GM21447 (cell line): Measurements from ENCODE around the gene SORD.
"Not testable (repeated sequence)": the region's sequence is repeated elsewhere in the genome, so short reads cannot be mapped to it uniquely, and the experiment has no call there.

Source experiments
- ATAC-seq: cut with Tn5 transposase; IDR thresholded peaks from one replicate; pipeline ENCODE4 v1.9.1; 2021; ENCODE audit not compliant: unreplicated experiment

Gene SORD

GRCh38 chr15:45093622-45094357 lies 70.8 kb downstream of the SORD start:
- no peak for ATAC-seq

- ATAC-seq = no peak
These were observed 71.3 kb downstream of the SORD start for GRCh38 chr15:45094358-45094730.

DNA sequence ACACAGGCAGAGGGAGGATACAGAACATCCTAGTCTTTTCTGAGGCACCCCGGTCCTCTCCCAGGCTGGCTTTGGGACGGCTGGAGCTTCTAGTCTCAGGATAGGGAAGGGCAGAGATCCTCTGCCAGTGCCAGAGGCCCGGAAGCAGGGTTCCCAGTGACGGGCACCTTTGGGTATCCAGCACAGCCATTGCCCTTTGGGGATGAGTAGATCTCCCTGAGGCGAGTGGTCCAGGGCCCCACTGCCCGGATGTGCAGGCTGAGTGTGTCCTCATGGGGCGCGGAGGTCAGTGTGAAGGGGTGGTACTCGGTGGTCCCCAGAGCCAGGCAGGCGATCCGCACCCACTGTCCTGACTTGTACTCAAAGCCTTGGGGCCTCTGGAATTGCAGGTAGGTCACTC lies 72.7 kb downstream of the SORD start:
- no peak for ATAC-seq

DNA sequence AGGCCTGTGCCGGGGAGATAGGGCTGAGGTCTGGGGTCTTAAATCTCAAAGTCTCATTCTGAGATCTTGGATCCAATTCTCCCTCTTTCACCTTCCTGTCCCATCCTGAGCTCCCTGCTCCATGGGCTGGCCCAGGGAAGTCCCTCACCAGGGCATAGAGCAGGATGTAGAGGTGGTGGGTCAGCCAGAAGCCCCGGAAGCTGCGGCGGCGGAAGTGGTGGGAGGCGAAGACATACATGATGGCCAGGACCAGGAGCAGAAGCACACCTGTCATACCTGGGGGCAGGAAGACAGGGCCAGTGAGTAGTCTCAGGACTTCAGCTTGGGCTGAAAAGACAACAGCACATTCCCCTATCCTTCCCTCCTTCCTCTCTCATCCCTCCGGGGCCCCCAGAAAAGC lies 74.5 kb downstream of the SORD start:
- no peak for ATAC-seq

DNA sequence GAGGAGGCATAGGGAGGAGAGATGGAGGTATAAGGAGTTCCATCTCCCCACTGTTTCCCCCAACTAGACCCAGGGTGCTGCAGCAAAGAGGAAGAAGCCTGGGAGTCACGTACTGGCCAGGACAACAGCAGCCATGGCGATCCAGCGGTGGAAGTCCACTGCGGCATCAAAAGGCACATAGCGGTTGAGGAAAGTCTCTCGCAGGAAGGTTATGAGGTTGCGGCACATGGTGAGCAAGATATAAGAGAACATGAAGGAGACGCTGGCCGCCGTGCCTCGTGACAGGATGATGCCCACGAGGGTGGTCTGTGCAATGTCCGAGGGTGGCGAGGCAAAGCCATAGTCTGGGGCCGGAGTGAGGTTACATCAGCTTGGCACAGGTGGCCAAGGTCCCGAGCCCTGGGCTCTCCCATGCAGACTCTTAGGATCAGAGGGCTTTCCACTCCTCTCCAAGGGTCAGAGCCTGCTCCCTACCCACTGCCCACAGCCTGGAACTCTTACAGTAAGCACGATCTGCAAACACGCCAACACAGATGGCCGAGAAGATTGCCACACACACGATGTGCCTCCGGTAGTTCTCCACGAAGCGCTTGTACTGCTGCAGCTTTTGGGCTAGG lies 76.7 kb downstream of the SORD start:
- ATAC-seq = no peak

DNA sequence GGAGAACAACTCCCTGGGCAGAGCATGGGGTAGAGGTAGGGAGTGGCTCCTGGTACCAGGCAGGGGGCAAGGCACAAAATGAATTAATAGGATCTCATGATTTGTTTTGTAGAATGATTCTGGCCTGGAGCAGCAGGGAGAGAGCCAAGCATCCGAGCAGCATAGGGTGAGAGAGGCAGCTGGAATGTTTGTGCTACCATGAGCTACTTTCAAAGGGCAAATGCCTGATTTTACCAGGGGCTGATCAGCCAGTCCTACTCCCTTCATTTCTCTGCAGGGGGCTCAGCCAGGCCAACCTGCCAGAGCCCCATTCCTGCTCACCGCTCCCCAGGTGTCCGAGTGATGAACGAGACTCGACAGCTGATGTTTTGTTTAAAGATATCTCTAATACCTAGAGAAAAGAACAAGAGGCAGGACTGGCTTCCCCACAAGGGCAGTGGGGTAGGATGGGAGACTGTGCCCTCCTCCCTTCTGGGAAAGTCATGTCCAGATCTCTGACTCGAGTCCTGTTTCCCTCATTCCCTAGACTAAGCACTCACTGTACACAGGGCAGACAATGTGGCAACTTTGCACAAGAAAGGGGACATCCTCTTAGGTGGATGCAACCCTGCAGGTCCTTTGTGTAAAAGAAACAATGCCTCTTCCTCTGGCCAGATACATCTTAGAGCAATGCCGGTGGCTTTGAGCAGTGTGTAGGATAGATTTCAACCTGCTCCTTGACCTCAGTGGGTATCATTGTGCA lies 78.1 kb downstream of the SORD start:
- no peak for ATAC-seq

GRCh38 chr15:45101749-45102148 lies 78.8 kb downstream of the SORD start:
- ATAC-seq = no peak

GRCh38 chr15:45102226-45102625 lies 79.2 kb downstream of the SORD start:
- ATAC-seq = no peak

- ATAC-seq = not testable (repeated sequence)
These were observed 81.2 kb downstream of the SORD start for GRCh38 chr15:45104170-45104569.

- ATAC-seq = no peak
These were observed 82.6 kb downstream of the SORD start for GRCh38 chr15:45105586-45105985.

- ATAC-seq = no peak
These were observed 83.2 kb downstream of the SORD start for GRCh38 chr15:45106002-45106790.

DNA sequence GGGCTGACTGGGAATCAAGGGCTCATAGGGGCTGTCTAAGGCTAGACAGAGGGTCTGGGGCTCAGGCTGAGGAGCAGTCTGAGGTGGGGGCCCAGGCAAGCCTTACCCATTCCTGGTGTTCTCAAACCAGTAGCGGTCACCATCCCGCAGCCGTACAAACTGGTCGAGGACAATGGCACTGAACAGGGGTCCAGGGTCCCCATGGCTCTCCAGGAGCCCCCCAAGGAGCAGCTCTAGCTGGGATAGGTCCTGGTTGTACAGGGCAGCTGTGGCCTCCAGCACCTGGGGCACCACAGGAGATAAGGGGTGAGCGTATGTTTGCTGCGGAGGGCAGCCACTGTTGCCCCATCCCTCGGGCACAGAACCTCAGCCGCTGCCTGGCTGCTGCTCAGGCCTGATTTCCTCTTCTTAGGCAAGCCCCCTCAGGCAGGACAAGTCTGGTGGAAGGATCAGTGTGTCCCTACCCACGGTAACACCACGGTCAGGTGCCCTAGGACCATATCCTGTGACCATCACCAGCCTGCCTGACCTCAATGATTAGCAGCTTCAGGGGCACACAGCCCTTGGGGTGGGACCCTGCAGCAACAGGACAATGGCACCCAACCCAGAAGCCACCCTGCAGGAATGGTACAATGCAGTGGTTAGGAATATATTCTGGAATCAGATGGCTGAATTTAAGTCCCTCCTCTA lies 85.1 kb downstream of the SORD start:
- no peak for ATAC-seq

DNA sequence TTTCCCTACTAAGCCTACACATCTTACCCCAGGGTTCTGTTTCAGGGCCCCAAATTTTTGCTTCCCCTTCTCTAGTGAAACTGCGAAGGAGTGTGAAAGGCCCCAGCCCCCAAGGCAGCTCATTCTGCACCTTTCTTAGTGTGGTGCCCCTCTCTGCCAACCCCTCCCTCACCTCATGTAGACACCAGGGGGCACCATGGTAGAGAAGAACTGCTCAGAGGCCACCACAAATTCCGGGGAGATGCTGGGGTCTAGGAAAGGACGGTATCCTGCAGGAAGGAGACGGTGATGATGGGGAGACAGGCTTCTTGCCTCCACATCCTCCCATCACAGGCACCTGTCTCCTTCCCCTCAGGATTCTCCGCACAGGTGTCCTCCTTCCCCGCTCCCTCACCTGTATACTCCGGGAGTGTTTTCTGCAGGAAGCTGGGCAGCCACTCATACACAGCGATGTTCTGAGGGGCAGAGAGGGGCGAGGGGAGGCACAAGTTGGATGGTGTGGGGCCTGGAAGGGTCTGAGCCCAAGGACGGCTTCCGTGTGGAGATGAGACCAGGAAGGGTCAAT lies 87.3 kb downstream of the SORD start:
- no peak for ATAC-seq

DNA sequence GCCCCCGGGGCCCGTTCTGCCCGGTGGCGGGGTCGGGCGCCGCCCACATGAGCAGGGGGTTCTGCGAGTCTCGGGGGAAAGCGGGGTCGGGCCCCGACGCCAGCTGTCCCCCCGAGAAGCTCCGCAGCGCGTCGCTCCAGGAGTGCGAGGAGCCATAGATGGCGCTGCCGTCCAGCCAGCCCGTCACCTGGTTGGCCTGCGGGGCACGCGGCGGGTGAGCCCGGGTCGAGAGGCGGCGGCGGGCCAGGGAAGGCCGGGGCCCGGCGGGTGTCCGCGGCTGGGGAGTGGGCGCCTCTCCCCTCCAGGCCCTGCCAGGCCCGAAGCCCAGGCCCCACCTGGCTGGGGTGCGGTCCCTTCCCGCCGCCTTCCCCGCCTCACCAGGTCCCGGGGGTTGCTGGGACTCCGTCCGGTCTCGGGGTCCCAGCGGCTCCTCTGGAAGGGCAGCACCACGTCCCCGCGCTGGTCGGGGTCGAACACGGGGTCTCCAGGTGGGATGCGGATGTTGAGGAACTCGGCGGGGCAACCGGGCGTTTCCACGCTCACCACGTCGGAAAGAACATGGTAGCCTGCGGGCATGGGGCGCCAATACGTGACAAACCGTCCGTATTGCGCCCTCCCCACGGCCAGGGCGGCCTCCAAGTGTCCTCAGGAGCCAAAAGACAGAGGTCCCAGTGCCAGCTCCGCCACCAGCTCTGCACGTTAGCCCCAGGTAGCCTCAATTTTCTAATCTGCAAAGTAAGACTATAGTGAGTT lies 88.6 kb downstream of the SORD start:
- ATAC-seq = no peak

- no peak for ATAC-seq
These were observed 89.2 kb downstream of the SORD start for GRCh38 chr15:45112143-45112590.

DNA sequence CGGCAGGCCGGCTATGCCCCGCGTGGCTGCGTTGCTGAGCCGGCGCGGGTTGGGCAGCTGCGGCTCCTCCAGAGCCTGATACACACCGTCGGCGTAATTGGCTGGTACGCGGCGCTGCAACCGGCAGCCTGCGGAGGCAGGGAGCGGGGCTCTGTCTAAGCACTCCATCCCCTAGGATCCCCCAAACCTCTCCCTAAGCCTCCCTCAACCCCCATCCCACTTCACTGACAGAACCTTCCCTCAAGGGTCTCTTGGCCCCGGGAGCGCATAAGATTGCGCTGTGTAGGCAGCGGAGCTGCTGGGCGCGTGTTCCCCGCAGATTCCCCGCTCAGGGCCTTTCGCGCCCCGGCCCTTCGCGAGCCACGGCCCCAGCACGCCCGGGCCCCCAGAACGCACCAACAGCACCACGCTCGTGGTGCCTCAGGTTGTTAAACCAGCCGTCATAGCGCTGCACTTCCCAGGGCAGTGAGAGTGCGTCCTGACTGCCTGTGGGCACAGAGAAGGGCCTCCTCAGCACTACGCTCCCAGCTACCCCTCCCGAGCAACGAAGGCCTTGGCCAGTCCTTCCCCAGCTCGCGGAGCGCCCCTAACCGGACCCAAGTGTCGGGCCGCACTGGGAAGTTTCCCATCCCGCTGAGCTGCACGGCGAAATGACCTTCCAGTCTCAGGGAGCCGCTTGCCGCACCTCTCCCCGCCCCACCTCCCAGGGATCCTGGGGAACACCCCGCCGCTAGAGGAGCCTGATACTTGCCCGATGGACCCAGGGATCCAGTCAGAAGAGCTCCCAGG lies 89.8 kb downstream of the SORD start:
- ATAC-seq = no peak

- no peak for ATAC-seq
These were observed 90.5 kb downstream of the SORD start for GRCh38 chr15:45113380-45113990.

- no peak for ATAC-seq
These were observed 91.2 kb downstream of the SORD start, which contains the start of the genes DUOX2 and DUOXA2 for GRCh38 chr15:45114076-45114750. Gene DUOX2 (minus strand): TSS chr15:45114172. CDS start chr15:45113411, 761 bp downstream. Gene DUOXA2 (plus strand): TSS chr15:45114326. CDS start chr15:45114606, 280 bp downstream.
